Measurements from ENCODE around the gene UPF1. TPM values are rescaled to one million over a fixed set of nuclear protein-coding genes. Genes with fewer than 3 reads are reported as not detected.

Gene UPF1
- total and polyA plus RNA-seq, 2 of the 13 experiments (the other 11 are each of a cell fraction or from before 2014, with no cell fraction given): 16.9 to 41.8 TPM

DNA sequence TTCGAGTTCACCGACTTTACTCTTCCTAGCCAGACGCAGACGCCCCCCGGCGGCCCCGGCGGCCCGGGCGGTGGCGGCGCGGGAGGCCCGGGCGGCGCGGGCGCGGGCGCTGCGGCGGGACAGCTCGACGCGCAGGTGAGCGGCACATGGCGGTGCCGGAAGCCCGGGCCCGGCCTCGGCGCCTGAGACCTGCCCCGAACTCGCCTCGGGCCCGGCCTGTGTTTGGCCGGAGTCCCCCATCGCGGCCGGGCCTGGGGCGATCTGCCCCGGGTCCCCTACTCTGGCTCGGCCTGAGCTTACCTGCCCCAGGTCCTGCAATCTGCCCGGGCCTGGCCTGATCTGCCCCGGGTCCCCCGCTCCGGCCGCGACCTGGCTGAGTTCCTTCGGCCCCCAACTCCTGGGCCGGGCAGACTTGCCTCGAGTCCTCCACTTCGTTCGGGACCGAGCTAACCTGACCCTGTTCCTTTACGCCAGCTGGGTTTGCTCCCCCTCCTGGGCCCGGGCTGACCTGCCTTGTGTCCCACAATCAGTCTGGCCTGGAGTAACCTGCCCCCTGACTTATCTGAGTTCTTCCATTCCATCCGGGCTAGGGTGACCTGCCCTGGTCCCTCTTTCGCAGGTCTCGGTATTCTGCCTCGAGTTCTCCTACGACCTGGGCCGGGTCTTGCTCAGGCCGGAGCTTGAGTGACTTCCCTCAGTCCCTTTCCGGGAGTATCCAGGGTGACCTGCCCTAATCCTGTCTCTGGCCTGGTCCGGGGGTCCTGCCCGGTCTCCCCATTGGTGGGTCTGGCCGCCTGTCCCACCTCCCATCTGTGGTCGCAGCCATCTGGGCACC, 764 bp downstream of the UPF1 start (continued):
- TF ChIP-seq, protein P1, sequence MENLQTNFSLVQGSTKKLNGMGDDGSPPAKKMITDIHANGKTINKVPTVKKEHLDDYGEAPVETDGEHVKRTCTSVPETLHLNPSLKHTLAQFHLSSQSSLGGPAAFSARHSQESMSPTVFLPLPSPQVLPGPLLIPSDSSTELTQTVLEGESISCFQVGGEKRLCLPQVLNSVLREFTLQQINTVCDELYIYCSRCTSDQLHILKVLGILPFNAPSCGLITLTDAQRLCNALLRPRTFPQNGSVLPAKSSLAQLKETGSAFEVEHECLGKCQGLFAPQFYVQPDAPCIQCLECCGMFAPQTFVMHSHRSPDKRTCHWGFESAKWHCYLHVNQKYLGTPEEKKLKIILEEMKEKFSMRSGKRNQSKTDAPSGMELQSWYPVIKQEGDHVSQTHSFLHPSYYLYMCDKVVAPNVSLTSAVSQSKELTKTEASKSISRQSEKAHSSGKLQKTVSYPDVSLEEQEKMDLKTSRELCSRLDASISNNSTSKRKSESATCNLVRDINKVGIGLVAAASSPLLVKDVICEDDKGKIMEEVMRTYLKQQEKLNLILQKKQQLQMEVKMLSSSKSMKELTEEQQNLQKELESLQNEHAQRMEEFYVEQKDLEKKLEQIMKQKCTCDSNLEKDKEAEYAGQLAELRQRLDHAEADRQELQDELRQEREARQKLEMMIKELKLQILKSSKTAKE (CRISPR knock-in tag; IDR thresholded peaks at IDR 0.05; ENCODE audit: borderline replicate concordance): no peak
- TF ChIP-seq HNRNPL (IDR thresholded peaks at IDR 0.05; ENCODE audit: low read depth, low read length) (no peak), SOX6 (IDR thresholded peaks at IDR 0.05) (no peak), SOX6 (CRISPR knock-in tag; IDR thresholded peaks at IDR 0.05) (no peak), CCDC6 (CRISPR knock-in tag; IDR thresholded peaks at IDR 0.05) (no peak), ZNF788 (CRISPR knock-in tag; IDR thresholded peaks at IDR 0.05; ENCODE audit: borderline replicate concordance) (no peak), RBFOX2 (IDR thresholded peaks at IDR 0.05; ENCODE audit: low read depth, low read length) (no peak), ZNF431 (CRISPR knock-in tag; IDR thresholded peaks at IDR 0.05; ENCODE audit: borderline replicate concordance, low read depth) (no peak), MATR3 (CRISPR knock-in tag; IDR thresholded peaks at IDR 0.05) (no peak), FOXO1 (CRISPR knock-in tag; IDR thresholded peaks at IDR 0.05) (no peak), ZSCAN30 (CRISPR knock-in tag; IDR thresholded peaks at IDR 0.05) (no peak), HCFC1 (IDR thresholded peaks at IDR 0.05; ENCODE audit: low read depth, low read length) (no peak), ZNF205 (CRISPR knock-in tag; IDR thresholded peaks at IDR 0.05) (no peak)
- TF ChIP-seq, protein P2, sequence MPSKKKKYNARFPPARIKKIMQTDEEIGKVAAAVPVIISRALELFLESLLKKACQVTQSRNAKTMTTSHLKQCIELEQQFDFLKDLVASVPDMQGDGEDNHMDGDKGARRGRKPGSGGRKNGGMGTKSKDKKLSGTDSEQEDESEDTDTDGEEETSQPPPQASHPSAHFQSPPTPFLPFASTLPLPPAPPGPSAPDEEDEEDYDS (CRISPR knock-in tag; IDR thresholded peaks at IDR 0.05): no peak
- TF ChIP-seq, protein P3, sequence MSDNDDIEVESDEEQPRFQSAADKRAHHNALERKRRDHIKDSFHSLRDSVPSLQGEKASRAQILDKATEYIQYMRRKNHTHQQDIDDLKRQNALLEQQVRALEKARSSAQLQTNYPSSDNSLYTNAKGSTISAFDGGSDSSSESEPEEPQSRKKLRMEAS (IDR thresholded peaks at IDR 0.05): peak; percentile 11; the same call in 1 of the 2 replicates
- TF ChIP-seq, protein P4, sequence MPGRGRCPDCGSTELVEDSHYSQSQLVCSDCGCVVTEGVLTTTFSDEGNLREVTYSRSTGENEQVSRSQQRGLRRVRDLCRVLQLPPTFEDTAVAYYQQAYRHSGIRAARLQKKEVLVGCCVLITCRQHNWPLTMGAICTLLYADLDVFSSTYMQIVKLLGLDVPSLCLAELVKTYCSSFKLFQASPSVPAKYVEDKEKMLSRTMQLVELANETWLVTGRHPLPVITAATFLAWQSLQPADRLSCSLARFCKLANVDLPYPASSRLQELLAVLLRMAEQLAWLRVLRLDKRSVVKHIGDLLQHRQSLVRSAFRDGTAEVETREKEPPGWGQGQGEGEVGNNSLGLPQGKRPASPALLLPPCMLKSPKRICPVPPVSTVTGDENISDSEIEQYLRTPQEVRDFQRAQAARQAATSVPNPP (CRISPR knock-in tag; IDR thresholded peaks at IDR 0.05): no peak
- TF ChIP-seq, protein P5, sequence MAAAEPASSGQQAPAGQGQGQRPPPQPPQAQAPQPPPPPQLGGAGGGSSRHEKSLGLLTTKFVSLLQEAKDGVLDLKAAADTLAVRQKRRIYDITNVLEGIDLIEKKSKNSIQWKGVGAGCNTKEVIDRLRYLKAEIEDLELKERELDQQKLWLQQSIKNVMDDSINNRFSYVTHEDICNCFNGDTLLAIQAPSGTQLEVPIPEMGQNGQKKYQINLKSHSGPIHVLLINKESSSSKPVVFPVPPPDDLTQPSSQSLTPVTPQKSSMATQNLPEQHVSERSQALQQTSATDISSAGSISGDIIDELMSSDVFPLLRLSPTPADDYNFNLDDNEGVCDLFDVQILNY (CRISPR knock-in tag; conservative IDR thresholded peaks at IDR 0.05): no peak
- TF ChIP-seq, protein P6, sequence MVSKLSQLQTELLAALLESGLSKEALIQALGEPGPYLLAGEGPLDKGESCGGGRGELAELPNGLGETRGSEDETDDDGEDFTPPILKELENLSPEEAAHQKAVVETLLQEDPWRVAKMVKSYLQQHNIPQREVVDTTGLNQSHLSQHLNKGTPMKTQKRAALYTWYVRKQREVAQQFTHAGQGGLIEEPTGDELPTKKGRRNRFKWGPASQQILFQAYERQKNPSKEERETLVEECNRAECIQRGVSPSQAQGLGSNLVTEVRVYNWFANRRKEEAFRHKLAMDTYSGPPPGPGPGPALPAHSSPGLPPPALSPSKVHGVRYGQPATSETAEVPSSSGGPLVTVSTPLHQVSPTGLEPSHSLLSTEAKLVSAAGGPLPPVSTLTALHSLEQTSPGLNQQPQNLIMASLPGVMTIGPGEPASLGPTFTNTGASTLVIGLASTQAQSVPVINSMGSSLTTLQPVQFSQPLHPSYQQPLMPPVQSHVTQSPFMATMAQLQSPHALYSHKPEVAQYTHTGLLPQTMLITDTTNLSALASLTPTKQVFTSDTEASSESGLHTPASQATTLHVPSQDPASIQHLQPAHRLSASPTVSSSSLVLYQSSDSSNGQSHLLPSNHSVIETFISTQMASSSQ (IDR thresholded peaks at IDR 0.05; ENCODE audit: low read depth): no peak
- TF ChIP-seq, protein P6 (CRISPR knock-in tag; IDR thresholded peaks at IDR 0.05; ENCODE audit: borderline replicate concordance): no peak

Measured in HepG2 (cell line).